GM19025 (cell line): ENCODE results near the gene SERTAD2.

Experiments
- ATAC-seq: cut with Tn5 transposase; IDR thresholded peaks from one replicate; pipeline ENCODE4 v1.9.1; 2021; ENCODE audit warnings: mild to moderate bottlenecking, low read depth, moderate library complexity; ENCODE audit not compliant: unreplicated experiment

The SERTAD2 gene

GRCh38 chr2:64630752-64631151 is 23.0 kb downstream of the SERTAD2 start:
- no peak for ATAC-seq

- no peak for ATAC-seq
Observed at GRCh38 chr2:64629875-64630274, 23.8 kb downstream of the SERTAD2 start.

- no peak for ATAC-seq
Observed at GRCh38 chr2:64629329-64629781, 24.4 kb downstream of the SERTAD2 start.

- ATAC-seq = no peak
Observed at GRCh38 chr2:64627860-64628841, 25.6 kb downstream of the SERTAD2 start.

GRCh38 chr2:64626963-64627760 is 26.6 kb downstream of the SERTAD2 start:
- ATAC-seq = no peak

GRCh38 chr2:64626146-64626809 is 27.4 kb downstream of the SERTAD2 start:
- ATAC-seq = no peak

- no peak for ATAC-seq
Observed at GRCh38 chr2:64625299-64626145, 28.2 kb downstream of the SERTAD2 start.

GRCh38 chr2:64624862-64625261 is 28.9 kb downstream of the SERTAD2 start:
- ATAC-seq = no peak

GRCh38 chr2:64624108-64624610 is 29.6 kb downstream of the SERTAD2 start:
- no peak for ATAC-seq

- no peak for ATAC-seq
Observed at GRCh38 chr2:64623242-64623850, 30.4 kb downstream of the SERTAD2 start.

GRCh38 chr2:64622443-64623241 is 31.1 kb downstream of the SERTAD2 start:
- no peak for ATAC-seq

- no peak for ATAC-seq
Observed at GRCh38 chr2:64620661-64621060, 33.1 kb downstream of the SERTAD2 start.

GRCh38 chr2:64617631-64618151 is 36.0 kb downstream of the SERTAD2 start:
- no peak for ATAC-seq

GRCh38 chr2:64615844-64616536 is 37.7 kb downstream of the SERTAD2 start:
- ATAC-seq = no peak

- no peak for ATAC-seq
Observed at GRCh38 chr2:64615192-64615763, 38.4 kb downstream of the SERTAD2 start.

GRCh38 chr2:64613276-64613675 is 40.4 kb downstream of the SERTAD2 start:
- no peak for ATAC-seq

- ATAC-seq = no peak
Observed at GRCh38 chr2:64612575-64613195, 41.0 kb downstream of the SERTAD2 start.
